SKM-1 (cell line): ENCODE results near the gene TMEM60.
A peak's percentile ranks its signal among the peaks of the same experiment; 100 is the strongest.
"Not testable (repeated sequence)": the region's sequence is repeated elsewhere in the genome, so short reads cannot be mapped to it uniquely, and the experiment has no call there.

Source experiments
- DNase-seq: peaks from one replicate; lab custom pipeline; 2025; ENCODE audit not compliant: unreplicated experiment; lab: John Stamatoyannopoulos, UW

TMEM60 gene, protein sequence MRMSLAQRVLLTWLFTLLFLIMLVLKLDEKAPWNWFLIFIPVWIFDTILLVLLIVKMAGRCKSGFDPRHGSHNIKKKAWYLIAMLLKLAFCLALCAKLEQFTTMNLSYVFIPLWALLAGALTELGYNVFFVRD

DNA sequence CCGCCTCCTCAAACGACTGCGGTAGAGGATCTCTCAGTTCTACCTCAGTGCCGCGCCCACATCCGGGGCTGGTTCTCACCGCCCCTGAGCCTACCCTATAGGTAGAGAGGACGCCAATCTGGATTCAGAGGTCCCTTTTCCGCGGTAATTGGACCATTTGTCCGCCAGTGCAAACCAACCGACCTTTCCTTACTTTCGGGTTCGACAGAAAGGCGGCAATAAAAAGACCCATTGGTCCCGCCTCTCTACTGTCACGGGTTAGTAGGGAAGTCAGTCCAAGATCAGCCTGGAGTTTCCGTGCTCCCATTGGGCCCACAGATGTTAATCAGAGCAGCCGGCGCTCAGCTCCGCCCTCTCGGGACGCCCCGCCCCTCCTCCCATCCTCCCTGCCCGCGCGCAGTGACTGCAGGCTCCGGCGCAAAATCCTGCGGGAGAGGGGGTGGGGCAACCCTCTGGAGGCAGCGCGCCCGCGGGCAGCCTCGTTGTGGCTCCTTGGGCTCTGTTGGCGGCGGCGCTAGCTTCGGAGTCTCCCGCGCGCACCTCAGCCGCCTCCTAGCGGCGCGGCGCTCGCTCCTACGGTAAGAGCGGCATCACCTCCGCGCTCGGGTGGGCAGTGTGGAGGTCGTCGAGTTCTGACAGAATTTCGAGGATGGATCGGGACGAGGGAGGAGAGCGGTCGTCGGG, at the start of gene TMEM60, which contains the start of gene PHTF2:
Gene TMEM60 (minus strand): TSS at position 41 of the 684 bp plus-strand sequence. CDS start 4,061 bp downstream, outside the sequence.
Gene PHTF2 (plus strand): TSS at position 380 of the 684 bp plus-strand sequence.
- peak; percentile 99 for DNase-seq

DNA sequence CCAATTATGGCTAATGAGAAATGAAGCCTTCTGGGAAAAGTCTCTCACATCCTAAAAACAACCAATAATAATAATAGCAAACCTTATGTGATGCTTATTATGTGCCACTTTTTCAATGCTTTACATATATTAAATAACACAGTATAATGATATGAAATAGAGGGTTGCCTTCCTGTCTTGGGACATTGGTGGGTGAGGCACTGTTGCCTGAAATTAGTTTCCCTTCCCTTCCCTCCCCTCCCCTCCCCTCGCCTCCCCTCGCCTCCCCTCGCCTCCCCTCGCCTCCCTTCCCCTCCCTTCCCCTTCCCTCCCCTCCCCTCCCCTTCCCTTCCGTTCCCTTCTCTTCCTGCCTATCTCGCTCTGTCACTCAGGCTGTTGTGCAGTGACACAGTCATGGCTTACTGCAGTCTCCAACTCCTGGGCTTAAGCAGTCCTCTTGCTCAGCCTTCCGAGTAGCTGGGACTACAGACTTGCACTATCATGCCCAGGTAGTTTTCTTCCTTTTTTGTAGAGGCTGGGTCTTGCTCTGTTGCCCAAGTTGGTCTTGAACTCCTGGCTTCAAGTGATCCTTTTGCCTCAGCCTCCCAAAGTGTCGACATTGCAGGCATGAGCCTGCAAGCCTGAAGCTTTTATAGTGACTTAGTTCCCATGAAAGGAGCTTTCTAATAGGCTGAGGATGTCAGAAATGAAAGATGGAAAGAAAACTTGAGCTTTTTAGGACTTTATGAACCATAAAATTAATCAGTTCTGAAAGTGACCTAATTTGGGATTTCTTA, 48.3 kb upstream of the TMEM60 start:
- no peak for DNase-seq

DNA sequence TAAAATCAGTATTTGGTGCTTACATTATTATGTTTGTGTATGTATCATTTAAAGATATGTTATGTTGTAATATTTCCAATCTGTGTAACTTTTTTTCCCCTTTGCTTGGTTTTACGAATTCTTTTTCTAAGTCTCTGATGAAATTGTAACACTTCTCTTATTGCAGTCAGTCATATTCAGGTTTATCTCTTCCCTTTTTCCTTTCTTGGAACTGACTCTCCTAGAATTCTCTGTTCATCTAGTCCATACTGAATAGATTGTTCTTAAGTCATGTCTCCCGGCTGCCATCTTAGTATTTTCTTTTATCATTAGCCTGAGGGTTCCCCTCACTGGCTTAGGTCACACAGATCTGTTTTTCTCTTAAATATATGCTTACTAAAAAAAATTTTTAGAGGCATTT, 45.0 kb upstream of the TMEM60 start:
- DNase-seq = no peak

DNA sequence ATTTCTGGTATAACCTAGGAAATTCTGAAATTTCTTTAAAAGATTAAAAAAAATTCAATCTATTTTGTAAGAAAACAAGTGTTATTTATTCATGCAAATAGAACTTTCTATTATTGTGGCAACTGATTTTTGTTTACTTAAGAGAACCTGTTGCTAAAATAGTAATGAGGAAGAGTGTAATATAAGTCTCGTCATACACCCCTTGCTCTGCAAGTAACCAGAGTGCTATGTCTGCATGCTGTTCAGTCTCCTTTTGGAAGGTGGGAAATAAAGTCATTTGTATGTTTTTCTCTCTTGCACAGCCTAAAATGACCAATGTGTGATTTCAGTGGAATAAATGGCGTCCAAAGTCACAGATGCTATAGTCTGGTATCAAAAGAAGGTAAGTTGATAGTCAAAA, 41.7 kb upstream of the TMEM60 start:
- DNase-seq = no peak

DNA sequence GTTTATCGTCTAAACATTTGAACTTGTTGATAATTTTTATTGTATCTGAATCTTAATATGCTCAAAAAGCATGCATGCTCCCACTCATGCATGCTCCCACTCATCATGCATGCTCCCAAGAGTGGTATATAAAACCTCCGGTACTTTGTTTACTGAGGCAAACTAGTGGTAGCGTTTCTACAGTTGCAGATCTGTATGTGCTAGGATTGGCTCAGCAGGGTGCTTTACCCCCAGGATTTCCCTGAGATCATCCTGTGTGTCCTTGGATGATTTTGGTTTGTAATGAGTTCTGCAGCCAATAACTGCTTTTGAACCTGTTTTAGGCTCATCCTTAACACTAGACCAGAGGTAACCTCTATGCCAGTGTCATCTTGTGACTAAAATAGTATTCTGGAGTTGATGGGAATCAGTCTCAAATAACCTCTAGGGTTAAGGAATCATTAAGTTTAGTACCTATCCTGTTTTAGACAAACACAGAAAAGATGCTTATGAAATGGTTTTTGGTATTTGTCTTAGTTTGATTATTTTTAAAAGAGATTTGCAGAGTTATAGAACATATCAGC, 40.8 kb upstream of the TMEM60 start:
- no peak for DNase-seq

DNA sequence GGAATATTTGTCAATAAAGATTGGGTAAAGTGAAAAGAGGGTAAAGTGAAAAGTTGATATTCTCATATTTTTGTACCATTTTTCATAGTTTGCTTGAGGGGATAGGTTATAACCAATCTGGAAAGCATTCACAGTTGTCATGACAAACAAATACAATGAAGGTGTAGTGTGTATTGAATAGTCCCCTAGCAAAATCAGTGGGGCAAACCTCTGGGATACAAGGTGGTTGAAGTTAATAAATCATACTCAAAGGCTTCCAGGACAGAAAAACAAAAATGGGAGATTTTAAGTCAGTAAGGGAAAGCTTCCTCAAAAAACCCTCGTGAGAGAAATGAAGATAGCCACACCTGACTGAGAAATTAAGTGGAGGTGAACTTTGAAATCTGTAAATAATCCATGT, 39.7 kb upstream of the TMEM60 start:
- DNase-seq = no peak

DNA sequence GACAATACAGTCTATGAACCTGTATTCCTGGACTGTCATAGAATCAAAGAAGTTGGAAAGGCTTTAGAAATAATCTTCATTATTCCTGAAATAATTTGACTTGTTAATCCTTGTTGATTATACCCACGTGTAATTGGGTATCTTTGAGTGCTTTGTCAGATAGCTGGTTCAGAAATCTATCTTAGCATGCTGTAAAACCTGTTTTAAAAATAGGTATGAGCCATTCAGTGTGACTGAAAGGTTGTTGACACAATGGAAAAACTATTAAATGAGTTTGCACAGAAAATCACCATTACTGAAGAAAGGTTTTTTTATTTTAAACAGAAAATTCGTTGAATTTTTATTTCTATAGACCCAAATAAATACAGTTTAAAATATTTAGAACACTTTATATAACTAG, 39.0 kb upstream of the TMEM60 start:
- DNase-seq = no peak

DNA sequence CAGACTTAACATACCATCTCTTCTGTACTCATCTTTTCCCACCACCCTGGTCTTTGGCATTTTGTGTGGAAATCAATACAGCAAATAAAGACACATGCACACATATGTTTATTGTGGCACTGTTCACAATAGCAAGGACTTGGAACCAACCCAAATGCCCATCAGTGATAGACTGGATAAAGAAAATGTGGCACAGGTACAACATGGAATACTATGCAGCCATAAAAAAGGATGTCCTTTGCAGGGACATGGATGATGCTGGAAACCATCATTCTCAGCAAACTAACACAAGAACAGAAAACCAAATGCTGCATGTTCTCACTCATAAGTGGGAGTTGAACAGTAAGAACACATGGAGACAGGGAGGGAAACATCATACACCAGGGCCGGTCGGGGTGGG, 38.2 kb upstream of the TMEM60 start:
- DNase-seq = not testable (repeated sequence)

DNA sequence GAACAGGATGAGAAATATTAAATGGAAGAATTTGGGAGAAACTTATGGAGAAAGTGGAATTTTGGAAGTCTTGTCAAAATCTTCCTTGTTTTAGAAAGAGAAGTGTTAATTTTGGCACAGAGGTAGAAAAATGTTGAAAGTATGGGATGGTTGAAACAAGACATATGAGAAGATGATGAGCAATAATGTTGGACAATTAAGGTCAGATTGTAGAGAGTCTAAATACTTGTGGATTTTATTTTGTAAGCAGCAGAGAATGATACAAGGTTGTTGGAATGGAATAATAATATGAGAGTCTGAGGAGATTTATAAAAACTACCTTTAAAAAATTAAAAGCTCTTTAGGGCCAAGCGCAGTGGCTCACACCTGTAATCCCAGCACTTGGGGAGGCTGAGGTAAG, 34.9 kb upstream of the TMEM60 start:
- DNase-seq = no peak

DNA sequence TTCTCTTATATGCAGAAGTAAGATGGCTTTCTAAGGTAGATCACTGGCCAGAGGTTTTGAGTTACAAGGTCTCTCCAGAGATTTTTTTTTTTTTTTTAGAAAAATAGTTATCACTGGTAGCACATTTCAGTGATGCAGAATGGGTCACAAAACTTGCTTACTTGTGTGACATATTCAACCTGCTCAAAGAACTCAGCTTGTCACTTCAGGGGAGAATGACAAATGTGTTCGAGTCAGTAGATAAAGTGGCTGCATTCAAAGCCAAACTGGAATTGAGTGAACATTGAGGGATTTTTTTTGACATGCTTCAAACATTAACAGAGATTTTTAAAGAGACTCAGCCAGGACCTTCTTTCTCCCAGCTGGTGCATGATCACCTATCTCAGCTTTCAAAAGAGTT, 33.7 kb upstream of the TMEM60 start:
- no peak for DNase-seq

DNA sequence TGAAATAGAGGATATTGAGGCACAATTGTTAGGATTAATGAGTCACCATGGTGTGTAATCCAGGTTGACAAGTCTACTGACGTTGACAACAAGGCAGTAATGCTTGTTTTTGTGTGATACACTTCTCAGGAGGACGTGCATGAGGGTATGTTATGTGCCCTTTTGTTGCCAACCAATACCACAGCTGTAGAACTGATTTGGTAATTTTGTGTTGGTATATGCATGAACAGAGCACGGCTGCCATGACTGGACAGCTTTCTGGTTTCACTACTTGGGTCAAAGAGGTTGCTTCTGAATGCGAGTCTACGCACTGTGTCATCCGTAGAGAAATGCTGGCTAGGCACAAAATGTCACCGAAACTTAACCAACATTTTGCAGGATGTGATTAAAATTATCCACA, 33.2 kb upstream of the TMEM60 start:
- no peak for DNase-seq

DNA sequence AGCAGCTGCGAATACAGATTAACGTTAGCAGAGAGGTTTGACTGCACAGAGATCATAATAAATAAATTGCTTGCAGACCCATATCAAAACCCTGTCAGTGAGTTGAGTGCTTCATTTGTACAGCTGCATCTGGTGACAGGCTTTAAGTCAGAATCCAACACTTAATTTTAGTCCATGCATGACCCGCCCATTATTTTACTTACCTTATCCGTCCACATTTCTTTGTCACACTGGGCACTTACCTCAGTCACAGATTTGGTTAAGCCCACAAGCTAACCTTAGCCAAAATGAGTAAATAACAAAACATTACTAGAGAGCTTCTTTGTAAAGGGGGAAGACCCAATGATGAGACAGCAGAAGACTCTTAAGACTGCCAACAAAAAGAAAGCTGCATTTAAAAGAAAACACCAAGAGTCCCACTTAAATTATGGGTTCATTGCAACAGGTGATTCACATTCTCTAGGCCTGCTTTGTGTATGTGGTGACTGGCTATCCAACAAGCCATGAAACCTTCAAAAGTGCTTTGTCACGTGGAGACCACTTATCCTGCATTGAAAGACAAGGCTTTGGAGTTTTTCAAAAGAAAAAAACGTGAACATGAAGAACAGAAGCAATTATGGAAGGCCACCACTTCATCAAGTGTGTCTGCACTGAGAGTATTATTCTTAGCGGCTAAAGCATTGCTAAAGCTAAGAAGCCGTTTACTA, 32.6 kb upstream of the TMEM60 start:
- DNase-seq = no peak

DNA sequence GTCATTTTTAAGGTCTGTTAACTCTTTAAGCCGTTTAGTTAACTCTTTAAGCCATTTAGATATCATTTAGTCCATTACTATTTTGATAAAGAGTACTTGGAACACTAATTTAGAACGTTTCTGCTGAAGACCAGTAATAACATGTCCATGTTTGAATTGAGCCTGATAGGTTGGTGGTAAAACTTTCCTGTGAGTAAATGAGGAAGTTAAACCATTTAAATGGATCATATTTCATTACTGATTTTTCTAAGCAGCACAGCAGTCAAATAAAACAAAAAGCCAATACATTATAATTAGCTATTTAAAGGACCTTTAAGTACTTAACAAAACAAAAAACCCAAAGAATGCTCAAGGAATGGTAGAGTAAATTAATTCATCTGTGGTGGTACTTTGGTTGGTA, 29.8 kb upstream of the TMEM60 start:
- DNase-seq = no peak

DNA sequence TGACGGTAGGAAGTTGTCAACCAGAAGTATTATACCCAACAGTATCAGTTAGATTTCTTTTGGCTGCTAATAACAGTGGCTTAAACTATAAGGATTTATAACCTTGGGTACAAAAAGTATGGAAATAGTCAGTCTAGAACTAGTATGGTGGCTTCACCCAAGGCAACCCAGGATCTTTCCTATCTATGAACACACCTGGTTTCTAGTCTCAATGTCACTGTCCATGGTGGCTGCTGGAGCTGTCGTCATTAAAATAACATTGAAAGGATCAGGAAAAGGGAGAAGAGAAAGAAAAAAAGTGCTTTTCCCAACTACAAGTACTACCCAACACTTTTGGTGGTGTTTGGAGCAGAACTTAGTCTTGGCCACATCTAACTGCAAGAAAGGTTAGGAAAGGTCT, 28.1 kb upstream of the TMEM60 start:
- DNase-seq = no peak

DNA sequence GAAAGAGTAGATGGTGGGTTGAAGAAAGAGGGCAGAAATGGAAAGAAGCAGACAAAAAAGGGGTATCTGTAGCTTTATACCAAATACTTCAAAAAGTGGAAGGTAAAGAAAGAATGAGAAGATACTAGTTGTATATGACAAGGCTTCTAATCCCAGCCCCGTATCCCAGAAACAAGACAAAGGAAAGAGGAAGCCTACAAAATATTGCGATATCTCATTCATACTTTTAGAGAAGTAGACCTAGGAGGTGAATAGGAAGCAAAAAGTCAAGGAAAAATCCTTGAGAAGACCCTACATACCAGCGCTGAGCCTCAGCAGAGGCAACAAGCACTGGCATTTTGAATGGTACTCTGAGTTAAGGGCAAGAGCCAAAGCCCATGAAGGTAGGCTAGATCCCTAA, 26.9 kb upstream of the TMEM60 start:
- DNase-seq = peak; percentile 34

DNA sequence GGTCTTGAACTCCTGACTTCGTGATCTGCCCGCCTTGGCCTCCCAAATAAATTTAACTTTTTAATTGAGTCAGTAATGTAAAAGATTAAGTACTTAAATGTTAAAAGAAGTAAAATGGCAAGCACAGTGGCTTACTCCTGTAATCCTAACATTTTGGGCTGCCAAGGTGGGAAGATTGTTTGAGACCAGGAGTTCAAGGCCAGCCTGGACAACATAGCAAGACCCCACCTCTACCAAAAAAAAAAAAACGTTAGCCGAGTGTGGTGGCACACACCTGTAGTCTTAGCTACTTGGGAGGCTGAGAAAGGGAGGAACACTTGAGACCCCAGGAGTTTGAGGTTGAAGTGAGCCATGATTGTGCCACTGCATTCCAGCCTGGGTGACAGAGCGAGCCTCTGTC, 26.4 kb upstream of the TMEM60 start:
- DNase-seq = no peak

DNA sequence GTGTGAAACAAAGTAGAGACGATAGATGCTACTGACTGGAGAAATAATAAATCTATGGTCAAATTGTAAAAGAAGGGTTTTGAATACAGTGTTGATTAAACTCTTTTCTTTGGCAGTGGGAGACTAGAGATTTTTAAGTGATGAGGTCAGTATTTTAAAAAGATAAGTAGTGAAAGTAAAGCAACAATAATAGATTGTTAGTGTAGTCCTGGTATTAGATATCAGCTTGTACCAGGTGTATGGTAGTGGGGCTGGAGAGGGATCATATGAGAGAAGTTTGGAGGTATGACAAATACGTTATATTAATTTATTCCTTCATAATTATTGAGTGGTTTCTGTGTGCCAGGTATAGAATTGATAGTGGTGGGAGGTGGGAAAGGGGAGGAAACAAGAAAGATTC, 25.6 kb upstream of the TMEM60 start:
- DNase-seq = no peak

DNA sequence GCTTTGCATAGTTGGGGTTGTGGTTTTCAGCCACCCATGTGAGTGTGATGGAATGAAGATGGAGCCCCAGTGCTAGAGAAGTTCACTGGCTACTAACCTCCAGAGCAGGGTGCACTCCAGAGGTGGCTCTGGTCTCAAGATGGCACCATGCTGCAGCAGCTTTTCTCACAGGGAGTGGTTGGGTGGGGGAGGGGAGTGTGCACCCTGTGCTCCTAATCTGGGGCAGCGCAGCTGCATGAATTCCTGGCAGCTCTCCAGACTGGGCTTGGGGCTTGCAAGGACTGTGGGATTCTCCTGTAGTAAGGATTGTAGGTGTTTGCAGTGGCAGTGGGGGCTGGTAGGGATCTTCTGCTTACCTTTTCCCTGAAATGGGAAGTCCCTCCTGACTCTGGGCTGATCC, 24.0 kb upstream of the TMEM60 start:
- DNase-seq = no peak

DNA sequence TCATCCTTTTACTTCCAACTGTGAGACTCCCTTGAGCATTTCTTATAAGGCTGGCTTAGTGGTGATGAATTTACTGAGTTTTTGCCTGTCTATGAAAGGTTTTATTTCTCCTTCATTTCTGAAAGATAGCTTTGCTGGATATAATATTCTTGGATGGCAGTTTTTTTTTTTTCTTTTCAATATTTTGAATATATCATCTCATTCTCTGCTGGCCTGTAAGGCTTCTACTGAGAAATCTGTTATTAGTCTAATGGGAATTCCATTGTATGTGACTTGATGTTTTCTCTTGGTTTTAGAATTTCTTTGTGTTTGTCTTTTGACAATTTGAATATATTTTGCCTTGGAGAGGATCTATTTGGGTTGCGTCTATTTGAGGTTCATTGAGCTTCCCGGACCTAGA, 22.7 kb upstream of the TMEM60 start:
- DNase-seq = no peak

DNA sequence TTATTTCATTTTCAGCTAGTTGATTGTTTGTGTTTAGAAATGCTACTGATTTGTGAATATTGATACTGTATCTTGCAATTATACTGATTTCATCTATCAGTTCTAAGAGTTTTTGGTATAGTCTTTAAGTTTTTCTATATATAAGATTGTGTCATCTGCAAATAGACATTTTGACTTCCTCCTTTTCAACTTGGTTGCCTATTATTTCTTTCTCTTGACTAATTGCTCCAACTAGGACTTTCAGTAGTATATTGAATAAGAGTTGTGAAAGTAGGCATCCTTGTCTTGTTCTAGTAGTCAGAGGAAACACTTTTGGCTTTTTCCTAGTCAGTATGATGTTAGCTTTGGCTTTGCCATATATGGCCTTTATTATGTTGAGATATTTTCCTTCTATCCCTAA, 20.8 kb upstream of the TMEM60 start:
- no peak for DNase-seq

DNA sequence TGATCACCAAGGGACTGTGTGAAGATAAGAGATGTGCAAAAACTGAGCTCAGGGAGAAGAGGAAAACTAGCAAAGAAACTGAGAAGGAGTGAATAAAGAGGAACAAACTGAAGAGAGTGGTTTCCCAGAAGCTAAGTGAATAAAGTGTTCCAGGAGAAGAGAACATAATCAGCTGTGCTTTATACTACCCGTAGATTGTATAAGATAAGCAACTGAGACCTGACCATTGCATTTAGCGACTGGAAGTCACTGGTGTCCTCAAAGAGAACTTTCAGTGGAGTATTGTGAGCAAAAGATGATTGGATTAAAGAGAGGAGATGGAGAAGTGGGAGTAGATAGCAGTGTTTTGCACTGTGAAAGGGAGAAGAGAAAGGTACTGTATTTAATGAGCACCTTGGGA, 14.9 kb upstream of the TMEM60 start:
- DNase-seq = no peak
